Cerebellar nuclear complex (tissue), 1 donor: ENCODE results near the gene MSANTD1.
"Not testable (repeated sequence)": the region's sequence is repeated elsewhere in the genome, so short reads cannot be mapped to it uniquely, and the experiment has no call there.

Experiments
- DNase-seq, 2 experiments: peaks; one replicate each; lab custom pipeline; 2025; lab: John Stamatoyannopoulos, UW

The MSANTD1 gene

GRCh38 chr4:3290889-3291321, 41.9 kb downstream of the MSANTD1 start:
- no peak for DNase-seq

GRCh38 chr4:3291411-3291968, 42.5 kb downstream of the MSANTD1 start:
- peak in 1 of 2 experiments; percentile 60 for DNase-seq

- DNase-seq: no peak
These were observed 43.1 kb downstream of the MSANTD1 start for GRCh38 chr4:3291969-3292570.

- DNase-seq: peak; percentile 60 to 71
These were observed 43.8 kb downstream of the MSANTD1 start, which contains the start of gene RGS12 for GRCh38 chr4:3292571-3293400. RGS12 (plus strand) TSS chr4:3293021; CDS start chr4:3316171, 23,150 bp downstream.

GRCh38 chr4:3293401-3294391, 44.7 kb downstream of the MSANTD1 start:
- DNase-seq: no peak

GRCh38 chr4:3294401-3295241, 45.7 kb downstream of the MSANTD1 start:
- no peak for DNase-seq

GRCh38 chr4:3295837-3296624, 47.1 kb downstream of the MSANTD1 start:
- no peak for DNase-seq

GRCh38 chr4:3296651-3297050, 47.7 kb downstream of the MSANTD1 start:
- no peak for DNase-seq

- no peak for DNase-seq
These were observed 48.3 kb downstream of the MSANTD1 start for GRCh38 chr4:3297066-3297859.

- DNase-seq: no peak
These were observed 50.4 kb downstream of the MSANTD1 start for GRCh38 chr4:3299122-3299975.

- no peak for DNase-seq
These were observed 51.2 kb downstream of the MSANTD1 start for GRCh38 chr4:3299976-3300671.

GRCh38 chr4:3300882-3301281, 51.9 kb downstream of the MSANTD1 start:
- DNase-seq: not testable (repeated sequence)

- no peak for DNase-seq
These were observed 52.7 kb downstream of the MSANTD1 start for GRCh38 chr4:3301450-3302172.

GRCh38 chr4:3302173-3302785, 53.3 kb downstream of the MSANTD1 start:
- no peak for DNase-seq

- no peak for DNase-seq
These were observed 54.0 kb downstream of the MSANTD1 start for GRCh38 chr4:3302786-3303564.

- DNase-seq: no peak
These were observed 54.5 kb downstream of the MSANTD1 start for GRCh38 chr4:3303565-3303824.
